SK-N-SH treated with all-trans-retinoic acid at 6 μM for 48 hours (cell line): ENCODE data around the gene RGMA.

Experiments
- ARNTL ChIP-seq: fragments of 450-650 bp; formaldehyde crosslinking; IDR thresholded peaks from 2 replicates; pipeline ENCODE4 v1.5.0; 2020; ENCODE audit warnings: low read depth, mild to moderate bottlenecking, moderate library complexity, borderline replicate concordance
- BACH2 ChIP-seq: fragments of 250-450 bp; sonication (Bioruptor Pico); IDR thresholded peaks from 2 replicates; pipeline ENCODE4 v1.9.0; 2021; ENCODE audit warnings: mild to moderate bottlenecking, borderline replicate concordance
- CSDC2 ChIP-seq: fragments of 250-450 bp; sonication (Bioruptor Pico); IDR thresholded peaks from 2 replicates; pipeline ENCODE4 v1.5.0; 2020; ENCODE audit warnings: mild to moderate bottlenecking, moderate library complexity
- PPARA ChIP-seq: fragments of 250-450 bp; sonication (Bioruptor Pico); IDR thresholded peaks from 2 replicates; pipeline ENCODE4 v1.5.0; 2020; ENCODE audit warnings: mild to moderate bottlenecking, borderline replicate concordance
- ZFP3 ChIP-seq: fragments of 250-450 bp; sonication (Bioruptor Pico); IDR thresholded peaks from 2 replicates; pipeline ENCODE4 v1.5.0; 2020; ENCODE audit warnings: mild to moderate bottlenecking, moderate library complexity
- ZFP30 ChIP-seq: fragments of 450-650 bp; formaldehyde crosslinking; IDR thresholded peaks from 2 replicates; pipeline ENCODE4 v1.5.0; 2022; ENCODE audit warnings: mild to moderate bottlenecking, moderate library complexity
- ZNF565 ChIP-seq: fragments of 450-650 bp; formaldehyde crosslinking; conservative IDR thresholded peaks from 2 replicates; pipeline ENCODE4 v1.5.0; 2020; ENCODE audit warnings: low read depth, mild to moderate bottlenecking, moderate library complexity
- ZNF70 ChIP-seq: fragments of 450-650 bp; formaldehyde crosslinking; IDR thresholded peaks from 2 replicates; pipeline ENCODE4 v1.5.0; 2020; ENCODE audit warnings: mild to moderate bottlenecking, moderate library complexity
- ZNF8 ChIP-seq: fragments of 450-650 bp; formaldehyde crosslinking; IDR thresholded peaks from 2 replicates; pipeline ENCODE4 v1.5.0; 2020; ENCODE audit warnings: mild to moderate bottlenecking, moderate library complexity
- TF ChIP-seq, protein P1 (sequence below): fragments of 250-450 bp; sonication (Bioruptor Pico); IDR thresholded peaks from 2 replicates; pipeline ENCODE4 v1.8.0; 2020; ENCODE audit warnings: mild to moderate bottlenecking, moderate library complexity, borderline replicate concordance
- TF ChIP-seq, protein P2 (sequence below): fragments of 250-450 bp; sonication (Bioruptor Pico); IDR thresholded peaks from 2 replicates; pipeline ENCODE4 v1.5.1; 2020; ENCODE audit warnings: low read depth, mild to moderate bottlenecking, moderate library complexity
- TF ChIP-seq, protein P3 (sequence below): fragments of 250-450 bp; sonication (Bioruptor Pico); IDR thresholded peaks from 2 replicates; pipeline ENCODE4 v1.5.0; 2020; ENCODE audit warnings: mild to moderate bottlenecking, moderate library complexity
- TF ChIP-seq, protein P4 (sequence below): fragments of 250-450 bp; sonication (Bioruptor Pico); IDR thresholded peaks from 2 replicates; pipeline ENCODE4 v1.8.0; 2021; ENCODE audit warnings: low read depth, mild to moderate bottlenecking, moderate library complexity, borderline replicate concordance

DNA sequence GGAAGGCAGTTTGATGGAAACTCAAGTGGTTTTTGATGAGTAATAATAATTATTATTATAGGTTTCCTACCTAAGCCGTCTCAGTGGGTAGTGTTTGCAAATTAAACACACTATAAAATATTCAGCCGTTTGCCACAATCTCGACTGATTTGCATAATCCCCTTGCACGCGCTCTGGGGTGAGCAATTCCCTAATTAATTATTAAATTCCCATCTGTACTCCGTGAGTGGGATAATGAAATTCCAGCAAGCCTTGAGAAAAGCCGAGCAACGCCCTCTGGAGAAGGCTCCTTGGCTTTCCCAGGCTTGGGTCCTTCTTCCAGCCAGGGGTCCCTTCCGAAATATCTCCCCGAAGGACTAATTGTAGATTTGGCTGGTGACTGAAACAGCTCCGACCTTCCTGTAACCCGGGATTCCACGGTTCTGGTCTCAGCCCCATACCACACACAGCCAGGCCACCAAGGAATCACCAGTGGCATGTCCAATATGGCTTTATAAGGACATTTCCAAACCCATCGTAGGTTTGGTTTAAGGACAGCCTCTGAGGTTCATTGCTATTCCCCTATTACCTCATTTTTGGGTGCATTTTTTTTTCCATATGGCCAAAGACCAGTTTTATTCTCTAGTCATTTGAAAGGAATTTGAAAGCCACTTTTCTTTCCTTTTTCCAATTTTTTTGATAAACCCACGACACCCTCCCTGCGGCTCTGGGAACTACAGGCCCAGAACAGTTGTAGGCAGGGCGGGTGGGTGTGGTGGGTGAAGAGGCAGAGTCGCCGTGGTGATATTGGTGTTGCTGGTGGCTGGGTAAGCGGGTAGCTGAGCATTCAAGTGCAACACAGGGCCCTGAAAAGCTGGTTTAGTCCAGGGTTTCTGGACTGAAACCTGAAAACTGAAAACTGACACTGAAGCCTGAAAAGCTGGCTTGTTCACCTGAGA lies 33.2 kb upstream of the RGMA start:
- TF ChIP-seq, protein P1, sequence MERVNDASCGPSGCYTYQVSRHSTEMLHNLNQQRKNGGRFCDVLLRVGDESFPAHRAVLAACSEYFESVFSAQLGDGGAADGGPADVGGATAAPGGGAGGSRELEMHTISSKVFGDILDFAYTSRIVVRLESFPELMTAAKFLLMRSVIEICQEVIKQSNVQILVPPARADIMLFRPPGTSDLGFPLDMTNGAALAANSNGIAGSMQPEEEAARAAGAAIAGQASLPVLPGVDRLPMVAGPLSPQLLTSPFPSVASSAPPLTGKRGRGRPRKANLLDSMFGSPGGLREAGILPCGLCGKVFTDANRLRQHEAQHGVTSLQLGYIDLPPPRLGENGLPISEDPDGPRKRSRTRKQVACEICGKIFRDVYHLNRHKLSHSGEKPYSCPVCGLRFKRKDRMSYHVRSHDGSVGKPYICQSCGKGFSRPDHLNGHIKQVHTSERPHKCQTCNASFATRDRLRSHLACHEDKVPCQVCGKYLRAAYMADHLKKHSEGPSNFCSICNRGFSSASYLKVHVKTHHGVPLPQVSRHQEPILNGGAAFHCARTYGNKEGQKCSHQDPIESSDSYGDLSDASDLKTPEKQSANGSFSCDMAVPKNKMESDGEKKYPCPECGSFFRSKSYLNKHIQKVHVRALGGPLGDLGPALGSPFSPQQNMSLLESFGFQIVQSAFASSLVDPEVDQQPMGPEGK (CRISPR knock-in tag), result no peak
- TF ChIP-seq ZFP3 (CRISPR knock-in tag) (no peak), CSDC2 (CRISPR knock-in tag) (no peak), BACH2 (no peak), ARNTL (no peak), ZNF8 (CRISPR knock-in tag) (no peak), ZNF70 (CRISPR knock-in tag) (no peak), ZFP30 (CRISPR knock-in tag) (no peak), ZNF565 (no peak), PPARA (CRISPR knock-in tag) (no peak)
- TF ChIP-seq, protein P2, sequence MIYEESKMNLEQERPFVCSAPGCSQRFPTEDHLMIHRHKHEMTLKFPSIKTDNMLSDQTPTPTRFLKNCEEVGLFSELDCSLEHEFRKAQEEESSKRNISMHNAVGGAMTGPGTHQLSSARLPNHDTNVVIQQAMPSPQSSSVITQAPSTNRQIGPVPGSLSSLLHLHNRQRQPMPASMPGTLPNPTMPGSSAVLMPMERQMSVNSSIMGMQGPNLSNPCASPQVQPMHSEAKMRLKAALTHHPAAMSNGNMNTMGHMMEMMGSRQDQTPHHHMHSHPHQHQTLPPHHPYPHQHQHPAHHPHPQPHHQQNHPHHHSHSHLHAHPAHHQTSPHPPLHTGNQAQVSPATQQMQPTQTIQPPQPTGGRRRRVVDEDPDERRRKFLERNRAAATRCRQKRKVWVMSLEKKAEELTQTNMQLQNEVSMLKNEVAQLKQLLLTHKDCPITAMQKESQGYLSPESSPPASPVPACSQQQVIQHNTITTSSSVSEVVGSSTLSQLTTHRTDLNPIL (CRISPR knock-in tag), result no peak
- TF ChIP-seq, protein P3, sequence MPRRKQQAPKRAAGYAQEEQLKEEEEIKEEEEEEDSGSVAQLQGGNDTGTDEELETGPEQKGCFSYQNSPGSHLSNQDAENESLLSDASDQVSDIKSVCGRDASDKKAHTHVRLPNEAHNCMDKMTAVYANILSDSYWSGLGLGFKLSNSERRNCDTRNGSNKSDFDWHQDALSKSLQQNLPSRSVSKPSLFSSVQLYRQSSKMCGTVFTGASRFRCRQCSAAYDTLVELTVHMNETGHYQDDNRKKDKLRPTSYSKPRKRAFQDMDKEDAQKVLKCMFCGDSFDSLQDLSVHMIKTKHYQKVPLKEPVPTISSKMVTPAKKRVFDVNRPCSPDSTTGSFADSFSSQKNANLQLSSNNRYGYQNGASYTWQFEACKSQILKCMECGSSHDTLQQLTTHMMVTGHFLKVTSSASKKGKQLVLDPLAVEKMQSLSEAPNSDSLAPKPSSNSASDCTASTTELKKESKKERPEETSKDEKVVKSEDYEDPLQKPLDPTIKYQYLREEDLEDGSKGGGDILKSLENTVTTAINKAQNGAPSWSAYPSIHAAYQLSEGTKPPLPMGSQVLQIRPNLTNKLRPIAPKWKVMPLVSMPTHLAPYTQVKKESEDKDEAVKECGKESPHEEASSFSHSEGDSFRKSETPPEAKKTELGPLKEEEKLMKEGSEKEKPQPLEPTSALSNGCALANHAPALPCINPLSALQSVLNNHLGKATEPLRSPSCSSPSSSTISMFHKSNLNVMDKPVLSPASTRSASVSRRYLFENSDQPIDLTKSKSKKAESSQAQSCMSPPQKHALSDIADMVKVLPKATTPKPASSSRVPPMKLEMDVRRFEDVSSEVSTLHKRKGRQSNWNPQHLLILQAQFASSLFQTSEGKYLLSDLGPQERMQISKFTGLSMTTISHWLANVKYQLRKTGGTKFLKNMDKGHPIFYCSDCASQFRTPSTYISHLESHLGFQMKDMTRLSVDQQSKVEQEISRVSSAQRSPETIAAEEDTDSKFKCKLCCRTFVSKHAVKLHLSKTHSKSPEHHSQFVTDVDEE (CRISPR knock-in tag), result no peak
- TF ChIP-seq, protein P4, sequence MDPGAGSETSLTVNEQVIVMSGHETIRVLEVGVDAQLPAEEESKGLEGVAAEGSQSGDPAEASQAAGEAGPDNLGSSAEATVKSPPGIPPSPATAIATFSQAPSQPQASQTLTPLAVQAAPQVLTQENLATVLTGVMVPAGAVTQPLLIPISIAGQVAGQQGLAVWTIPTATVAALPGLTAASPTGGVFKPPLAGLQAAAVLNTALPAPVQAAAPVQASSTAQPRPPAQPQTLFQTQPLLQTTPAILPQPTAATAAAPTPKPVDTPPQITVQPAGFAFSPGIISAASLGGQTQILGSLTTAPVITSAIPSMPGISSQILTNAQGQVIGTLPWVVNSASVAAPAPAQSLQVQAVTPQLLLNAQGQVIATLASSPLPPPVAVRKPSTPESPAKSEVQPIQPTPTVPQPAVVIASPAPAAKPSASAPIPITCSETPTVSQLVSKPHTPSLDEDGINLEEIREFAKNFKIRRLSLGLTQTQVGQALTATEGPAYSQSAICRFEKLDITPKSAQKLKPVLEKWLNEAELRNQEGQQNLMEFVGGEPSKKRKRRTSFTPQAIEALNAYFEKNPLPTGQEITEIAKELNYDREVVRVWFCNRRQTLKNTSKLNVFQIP (CRISPR knock-in tag), result no peak
